ENCODE measurements around the gene MYH15. TPM values are rescaled to one million over a fixed set of nuclear protein-coding genes. Genes with fewer than 3 reads are reported as not detected.
A peak's percentile ranks its signal among the peaks of the same experiment; 100 is the strongest.

The MYH15 gene
- total and polyA plus RNA-seq, 2 of the 4 experiments (the other 2 are of a cell fraction) = 0.10 to 0.36 TPM

GRCh38 chr3:108453565-108453964 lies 56.8 kb downstream of the MYH15 start:
- Histone ChIP-seq H3K9me3 (ENCODE audit: control insufficient read depth, insufficient read depth, low read length) (no peaks in the 10 kb centered on the region), H3K27me3 (ENCODE audit: control insufficient read depth, insufficient read depth, low read length) (no peaks in the 10 kb centered on the region), H4K91ac (ENCODE audit: insufficient read depth, low read depth, low read length) (no peak overlapping the region), H3K79me1 (ENCODE audit: low read depth in 1 of 2, low read length in 2 of 2) (no peaks in the 10 kb centered on the region), H3K9ac (ENCODE audit: low read depth, low read length) (no peak overlapping the region), H2AFZ (replicated peaks; ENCODE audit: low read length, poor library complexity) (no peak overlapping the region), H3K56ac (ENCODE audit: extremely low read depth, insufficient read depth, low read length) (no peak overlapping the region), H3K23ac (ENCODE audit: low read depth, low read length) (no peak overlapping the region), H3K14ac (replicated peaks; ENCODE audit: low read depth, low read length) (no peak overlapping the region), H3K27ac (ENCODE audit: insufficient read depth, low read length) (no peak overlapping the region), H3K9me1 (ENCODE audit: insufficient read depth, low read length) (no peaks in the 10 kb centered on the region), H4K8ac (ENCODE audit: low read depth in 2 of 2, low read length in 2 of 2) (no peak overlapping the region), H3K4ac (ENCODE audit: low read depth, low read length) (no peak overlapping the region), H2BK20ac (ENCODE audit: low read depth, low read length) (no peak overlapping the region), H3K4me3 (ENCODE audit: insufficient read depth, low read depth, low read length) (no peak overlapping the region), H2BK120ac (ENCODE audit: low read depth, low read length) (no peak overlapping the region), H2AK5ac (ENCODE audit: low read depth, low read length) (no peak overlapping the region), H3K18ac (ENCODE audit: low read depth, low read length) (peak overlapping the region; percentile 72; the same call in 1 of the 2 replicates), H3K4me1 (ENCODE audit: control insufficient read depth, insufficient read depth, low read length) (peaks cover 2% of the 10 kb centered on the region), H3K36me3 (ENCODE audit: control insufficient read depth, insufficient read depth, low read length) (no peaks in the 10 kb centered on the region), H2AK9ac (replicated peaks; ENCODE audit: low read depth, low read length, poor library complexity) (no peak overlapping the region), H4K20me1 (ENCODE audit: insufficient read depth, low read length) (no peaks in the 10 kb centered on the region), H4K5ac (ENCODE audit: low read depth, low read length) (no peak overlapping the region), H3K4me2 (ENCODE audit: low read depth, low read length) (no peak overlapping the region), H2BK5ac (ENCODE audit: low read depth, low read length, poor library complexity, severe bottlenecking) (no peak overlapping the region), H2BK15ac (ENCODE audit: low read depth, low read length) (no peak overlapping the region)
- intact Hi-C loops (cut with micrococcal nuclease) (no loop called here), in situ Hi-C loops (cut with MboI; ENCODE audit: low sequenced_read_pairs) (no loop called here), dilution Hi-C loops (cut with HindIII; ENCODE audit: low sequenced_read_pairs, unreplicated experiment) (no loop called here)
- ChIA-PET CTCF (no interaction called here), POLR2A (ENCODE audit: unreplicated experiment) (no interaction called here)
- no TSS peak for BruUV-seq (replicated peaks)
- TF ChIP-seq RCOR1 (IDR thresholded peaks at IDR 0.05; ENCODE audit: insufficient replicate concordance, low read length) (no peak), SMC3 (IDR thresholded peaks at IDR 0.05; ENCODE audit: low read depth, low read length) (no peak), BHLHE40 (IDR thresholded peaks at IDR 0.05; ENCODE audit: low read depth, low read length) (no peak), CHD1 (IDR thresholded peaks at IDR 0.05; ENCODE audit: low read depth, low read length) (no peak)
- TF ChIP-seq, protein P1, sequence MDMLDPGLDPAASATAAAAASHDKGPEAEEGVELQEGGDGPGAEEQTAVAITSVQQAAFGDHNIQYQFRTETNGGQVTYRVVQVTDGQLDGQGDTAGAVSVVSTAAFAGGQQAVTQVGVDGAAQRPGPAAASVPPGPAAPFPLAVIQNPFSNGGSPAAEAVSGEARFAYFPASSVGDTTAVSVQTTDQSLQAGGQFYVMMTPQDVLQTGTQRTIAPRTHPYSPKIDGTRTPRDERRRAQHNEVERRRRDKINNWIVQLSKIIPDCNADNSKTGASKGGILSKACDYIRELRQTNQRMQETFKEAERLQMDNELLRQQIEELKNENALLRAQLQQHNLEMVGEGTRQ (IDR thresholded peaks at IDR 0.05; ENCODE audit: low read depth, low read length) = no peak
- peak; percentile 63 for DNase-seq
- peak; percentile 60 for ATAC-seq (ENCODE audit: low read depth)
- WGBS, 2 experiments (ENCODE audit: extremely low coverage in 2 of 2, insufficient read length in 1 of 2) = no CpG with 5 or more reads among the region's 1 CpG

Data from IMR-90 (cell line).